K562 (cell line): Measurements from ENCODE around the gene AMMECR1. TPM values are rescaled to one million over a fixed set of nuclear protein-coding genes. Genes with fewer than 3 reads are reported as not detected.

Source experiments
- ATAC-seq: fragments of 200-7000 bp; cut with Tn5 transposase; 3 replicates; pipeline ENCODE4 v1.9.1; 2020; ENCODE audit warnings: moderate library complexity
- BruUV-seq: library from RNA; stranded (reverse); fragments of 400-500 nt; replicated peaks from 2 replicates; lab custom pipeline; 2021; lab: Mats Ljungman, UMichigan
- CTCF ChIA-PET: fragments of 300-600 bp; formaldehyde crosslinking; extraction: SDS; loops from one replicate; lab custom pipeline; 2021; ENCODE audit warnings: low intra/inter-chr PET ratio; lab: Yijun Ruan, JAX
- POLR2A ChIA-PET: fragments of 300-600, 350-650 bp; sonication (Branson Sonifier 250); formaldehyde crosslinking; extraction: SDS; loops from one replicate; lab custom pipeline; 2021; ENCODE audit warnings: antibody characterized with exemption, inconsistent platforms; lab: Yijun Ruan, JAX
- DNase-seq, 4 experiments: peaks; one replicate each; pipeline versions ENCODE4 v3.0.0 to v3.0.0-alpha.2; 2011 to 2018; ENCODE audit warnings: low spot score in 3 of 4, mixed read lengths in 3 of 4; ENCODE audit errors: extremely low read depth in 1 of 4
- FAIRE-seq: peaks from 2 replicates; lab custom pipeline; 2011; peaks lifted over from hg19 to GRCh38; lab: Jason Lieb, UNC
- H2AFZ ChIP-seq: 2 replicates; pipeline ENCODE4 v1.6.0; 2011; ENCODE audit warnings: low read depth, low read length, control low read depth, inconsistent platforms
- H3K27ac ChIP-seq: fragments of 200-600 bp; 3 replicates; pipeline ENCODE4 v1.8.0; 2011; ENCODE audit warnings: low read depth, mild to moderate bottlenecking, control low read depth, inconsistent platforms, low read length, moderate library complexity, mixed read lengths; ENCODE audit errors: extremely low read depth
- H3K27me3 ChIP-seq, 2 experiments: fragments of 300-600 bp in 1 of 2; 2 replicates in 1 of 2; 3 replicates in 1 of 2; pipeline versions ENCODE4 v1.6.0 to v1.8.0; 2011; ENCODE audit warnings: inconsistent platforms in 2 of 2, low read length in 2 of 2, mild to moderate bottlenecking in 1 of 2, mixed read lengths in 1 of 2, moderate library complexity in 1 of 2; ENCODE audit not compliant: control insufficient read depth in 2 of 2, insufficient read depth in 2 of 2
- H3K36me3 ChIP-seq: fragments of 300-600 bp; 3 replicates; pipeline ENCODE4 v1.8.0; 2011; ENCODE audit warnings: mild to moderate bottlenecking, low read length, inconsistent platforms; ENCODE audit not compliant: control insufficient read depth, insufficient read depth
- H3K4me1 ChIP-seq, 2 experiments: fragments of 200-600 bp in 1 of 2; replicated peaks in 1 of 2; 2 replicates in 1 of 2; 3 replicates in 1 of 2; pipeline versions ENCODE4 v1.5.1 to v1.8.0; 2011; ENCODE audit warnings: inconsistent platforms in 2 of 2, low read length in 2 of 2, mild to moderate bottlenecking in 1 of 2, mixed read lengths in 1 of 2, moderate library complexity in 1 of 2; ENCODE audit not compliant: control insufficient read depth in 2 of 2, insufficient read depth in 2 of 2
- H3K4me2 ChIP-seq: 2 replicates; pipeline ENCODE4 v1.6.1; 2011; ENCODE audit warnings: low read length, control low read depth, inconsistent platforms, mixed read lengths; ENCODE audit not compliant: insufficient read depth
- H3K4me3 ChIP-seq: fragments of 200-600 bp; sonication (generic), shearing (Covaris generic); 2 replicates; pipeline ENCODE4 v1.5.1; 2016; ENCODE audit warnings: control low read depth, inconsistent platforms
- H3K79me2 ChIP-seq: fragments of 200-600 bp; 3 replicates; pipeline ENCODE4 v1.8.0; 2011; ENCODE audit warnings: low read length, inconsistent platforms; ENCODE audit not compliant: control insufficient read depth, insufficient read depth
- H3K9ac ChIP-seq, 2 experiments: 2 replicates each; pipeline versions ENCODE4 v1.6.0 to v1.6.1; 2011; ENCODE audit warnings: low read depth in 2 of 2, low read length in 2 of 2, control low read depth in 1 of 2, inconsistent platforms in 1 of 2, mild to moderate bottlenecking in 1 of 2, mixed read lengths in 1 of 2; ENCODE audit not compliant: insufficient read depth in 1 of 2
- H3K9me1 ChIP-seq: one replicate; pipeline ENCODE4 v1.6.0; 2011; ENCODE audit warnings: inconsistent platforms, mild to moderate bottlenecking, low read length, moderate library complexity; ENCODE audit not compliant: control insufficient read depth, insufficient read depth
- H3K9me3 ChIP-seq: replicated peaks from 2 replicates; pipeline ENCODE4 v1.5.1; 2011; ENCODE audit warnings: low read depth, low read length, inconsistent platforms; ENCODE audit not compliant: control insufficient read depth, insufficient read depth
- H4K20me1 ChIP-seq: replicated peaks from 2 replicates; pipeline ENCODE4 v1.6.1; 2011; ENCODE audit warnings: low read length, inconsistent platforms, mixed read lengths; ENCODE audit not compliant: control insufficient read depth, insufficient read depth
- JUN ChIP-seq, 2 experiments: sonication (generic) in 1 of 2; formaldehyde crosslinking in 1 of 2; IDR thresholded peaks; 2 replicates each; pipeline versions ENCODE4 v1.6.1 to v1.8.0; 2012 to 2022; ENCODE audit warnings: borderline replicate concordance in 2 of 2, mild to moderate bottlenecking in 2 of 2, improper control_type of control experiment in 1 of 2, low read depth in 1 of 2, low read length in 1 of 2, missing genetic modification reagents in 1 of 2
- KAT8 ChIP-seq: fragments of 450-650 bp; IDR thresholded peaks from 2 replicates; pipeline ENCODE4 v1.6.1; 2016; ENCODE audit warnings: low read depth, mild to moderate bottlenecking
- MAFK ChIP-seq: IDR thresholded peaks from 2 replicates; pipeline ENCODE4 v1.6.1; 2011; ENCODE audit warnings: low read length, improper control_type of control experiment
- MXI1 ChIP-seq: IDR thresholded peaks from 2 replicates; pipeline ENCODE4 v1.6.1; 2011; ENCODE audit warnings: low read depth, mild to moderate bottlenecking, improper control_type of control experiment, low read length
- NFATC3 ChIP-seq: fragments of 450-650 bp; IDR thresholded peaks from 2 replicates; pipeline ENCODE4 v1.6.1; 2017; ENCODE audit warnings: mild to moderate bottlenecking
- ZNF24 ChIP-seq: fragments of 450-650 bp; IDR thresholded peaks from 2 replicates; pipeline ENCODE4 v1.6.1; 2016
- ZNF717 ChIP-seq: fragments of 250-450 bp; sonication (Bioruptor Pico); IDR thresholded peaks from 2 replicates; pipeline ENCODE4 v1.5.0; 2021
- WGBS: fragments of 100-300 bp; shearing (Covaris generic); methylation state at CpG from one replicate; pipeline ENCODE4 v1.1.6; 2016; ENCODE audit warnings: low coverage, mixed read lengths; ENCODE audit not compliant: insufficient coverage; ENCODE audit errors: missing lambda C conversion rate; 5-methylcytosine and 5-hydroxymethylcytosine counted together
- in situ Hi-C: fragments of 300-500 bp; cut with MboI; formaldehyde crosslinking; loops from 4 replicates; pipeline ENCODE4 v1.15.0; 2018; ENCODE audit warnings: inconsistent platforms, mixed read lengths
- intact Hi-C: fragments of 100-400 bp; cut with micrococcal nuclease; formaldehyde crosslinking; loops from 2 replicates; pipeline ENCODE4 v1.14.2; 2022
- polyA plus RNA-seq, 8 experiments: library from polyadenylated mRNA; depleted of rRNA in 4 of 8; stranded (reverse) in 5 of 8; unstranded in 3 of 8; fragments of >200 nt; fragmentation: Nextera tagmentation in 2 of 8; fragmentation: Illumina TruSeq in 1 of 8; extraction: Ambion mirVana in 2 of 8; extraction: Trizol in 1 of 8; gene quantifications; 2 replicates each; pipeline versions ENCODE4 v1.2.1 to v1.2.3, GENCODE V29; 2011 to 2014; ENCODE audit warnings: inconsistent platforms in 1 of 8, missing spikeins in 1 of 8
- total RNA-seq, 7 experiments: library from RNA; depleted of rRNA in 6 of 7; stranded (reverse); fragments of >200 nt in 6 of 7; fragmentation: Illumina TruSeq in 2 of 7; extraction: Trizol in 2 of 7; gene quantifications; 2 replicates each; pipeline versions ENCODE4 v1.2.1 to v1.2.3, GENCODE V29; 2011 to 2021; ENCODE audit warnings: low replicate concordance in 1 of 7
- TF ChIP-seq, protein P1 (sequence below), 2 experiments: fragments of 450-650 bp in 1 of 2; IDR thresholded peaks; 2 replicates each; pipeline ENCODE4 v1.6.1; 2011 to 2017; ENCODE audit warnings: low read depth in 2 of 2, antibody characterized with exemption in 1 of 2, borderline replicate concordance in 1 of 2, low read length in 1 of 2, mild to moderate bottlenecking in 1 of 2, mixed read lengths in 1 of 2; ENCODE audit not compliant: control insufficient read depth in 1 of 2

AMMECR1 gene
- total and polyA plus RNA-seq, 9 of the 15 experiments (the other 6 are each of a cell fraction or from before 2014, with no cell fraction given), result 13.9 to 36.7 (median 23.6) TPM

DNA sequence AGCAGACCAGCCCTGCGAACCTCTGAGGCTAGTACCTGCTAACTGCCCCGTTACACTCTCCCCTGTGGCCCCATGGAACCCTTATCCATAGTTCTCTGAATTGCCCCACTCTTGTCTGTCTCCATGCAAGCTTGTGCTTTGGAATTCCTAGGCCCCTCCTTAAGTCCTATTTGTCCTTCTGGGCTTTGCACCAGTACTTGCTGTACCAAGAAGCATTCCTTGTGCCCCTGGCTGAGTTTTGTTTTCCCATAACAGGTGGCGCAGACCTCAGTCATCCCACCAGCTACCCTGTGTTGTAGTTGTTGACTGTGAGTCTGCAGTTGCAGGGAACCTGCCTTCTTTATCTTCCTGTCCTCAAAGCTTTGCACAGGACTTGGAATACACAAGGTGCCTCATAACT, 147.9 kb downstream of the AMMECR1 start:
- POLR2A ChIA-PET, result no interaction called here
- in situ Hi-C loops, result loop anchor here (25.0 kb wide), 2 partner anchors 492 to 692 kb away; no protein-coding TSS in a partner anchor
- H3K9me1 ChIP-seq, result no peaks in the 10 kb centered on the region

More for the DNA sequence above, 147.9 kb downstream of the AMMECR1 start:
- Histone ChIP-seq H2AFZ (no peak overlapping the region), H3K4me3 (no peak overlapping the region), H3K4me1 (peaks cover 7 to 17% of the 10 kb centered on the region in 2 experiments; a peak in 4 of 5 replicates), H3K27me3 (no peaks in the 10 kb centered on the region), H3K9ac (no peak overlapping the region), H3K27ac (no peak overlapping the region), H3K79me2 (no peaks in the 10 kb centered on the region), H3K4me2 (no peak overlapping the region), H3K9me3 (no peaks in the 10 kb centered on the region), H3K36me3 (peaks cover 38% of the 10 kb centered on the region), H4K20me1 (no peaks in the 10 kb centered on the region)
- intact Hi-C loops, result no loop called here
- TF ChIP-seq ZNF24 (no peak), ZNF717 (no peak), MAFK (no peak), JUN (IDR thresholded peaks at IDR 0.05; ENCODE audit: borderline replicate concordance, low read depth, low read length) (no peak), JUN (CRISPR knock-in tag; IDR thresholded peaks at IDR 0.05; ENCODE audit: borderline replicate concordance) (no peak), KAT8 (no peak), MXI1 (no peak), NFATC3 (no peak)
- TF ChIP-seq, protein P1, sequence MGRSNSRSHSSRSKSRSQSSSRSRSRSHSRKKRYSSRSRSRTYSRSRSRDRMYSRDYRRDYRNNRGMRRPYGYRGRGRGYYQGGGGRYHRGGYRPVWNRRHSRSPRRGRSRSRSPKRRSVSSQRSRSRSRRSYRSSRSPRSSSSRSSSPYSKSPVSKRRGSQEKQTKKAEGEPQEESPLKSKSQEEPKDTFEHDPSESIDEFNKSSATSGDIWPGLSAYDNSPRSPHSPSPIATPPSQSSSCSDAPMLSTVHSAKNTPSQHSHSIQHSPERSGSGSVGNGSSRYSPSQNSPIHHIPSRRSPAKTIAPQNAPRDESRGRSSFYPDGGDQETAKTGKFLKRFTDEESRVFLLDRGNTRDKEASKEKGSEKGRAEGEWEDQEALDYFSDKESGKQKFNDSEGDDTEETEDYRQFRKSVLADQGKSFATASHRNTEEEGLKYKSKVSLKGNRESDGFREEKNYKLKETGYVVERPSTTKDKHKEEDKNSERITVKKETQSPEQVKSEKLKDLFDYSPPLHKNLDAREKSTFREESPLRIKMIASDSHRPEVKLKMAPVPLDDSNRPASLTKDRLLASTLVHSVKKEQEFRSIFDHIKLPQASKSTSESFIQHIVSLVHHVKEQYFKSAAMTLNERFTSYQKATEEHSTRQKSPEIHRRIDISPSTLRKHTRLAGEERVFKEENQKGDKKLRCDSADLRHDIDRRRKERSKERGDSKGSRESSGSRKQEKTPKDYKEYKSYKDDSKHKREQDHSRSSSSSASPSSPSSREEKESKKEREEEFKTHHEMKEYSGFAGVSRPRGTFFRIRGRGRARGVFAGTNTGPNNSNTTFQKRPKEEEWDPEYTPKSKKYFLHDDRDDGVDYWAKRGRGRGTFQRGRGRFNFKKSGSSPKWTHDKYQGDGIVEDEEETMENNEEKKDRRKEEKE (IDR thresholded peaks at IDR 0.05; ENCODE audit: borderline replicate concordance in 1 of 2, control insufficient read depth in 1 of 2, low read depth in 2 of 2, low read length in 1 of 2), result no peak
- no TSS peak for BruUV-seq
- FAIRE-seq (no peak), DNase-seq (no peak), ATAC-seq (no peak)
- WGBS, result 90% methylated on average over 3 of the region's 3 CpGs
- CTCF ChIA-PET, result no interaction called here
